SK-N-SH (cell line): ENCODE data around the gene CLEC4A. TPM values are rescaled to one million over a fixed set of nuclear protein-coding genes. Genes with fewer than 3 reads are reported as not detected.

Experiments used
- CTCF ChIA-PET: fragments of 300-600, 350-600 bp; formaldehyde crosslinking; extraction: SDS; loops from one replicate; lab custom pipeline; 2021; lab: Yijun Ruan, JAX
- POLR2A ChIA-PET: fragments of 350-600 bp; sonication (Branson Sonifier 250); formaldehyde crosslinking; extraction: SDS; loops from one replicate; lab custom pipeline; 2020; ENCODE audit warnings: antibody characterized with exemption, inconsistent platforms; lab: Yijun Ruan, JAX
- DNase-seq: peaks from one replicate; pipeline ENCODE4 v3.0.0; 2012
- H2AFZ ChIP-seq: fragments of 200-600 bp; sonication (generic); 2 replicates; pipeline ENCODE4 v1.8.1; 2016; ENCODE audit warnings: antibody characterized with exemption, mild to moderate bottlenecking, low read depth
- H3F3A ChIP-seq: fragments of 200-600 bp; sonication (generic); replicated peaks from 2 replicates; pipeline ENCODE3; 2016; ENCODE audit warnings: antibody characterized with exemption, mild to moderate bottlenecking; ENCODE audit not compliant: insufficient read depth
- H3K27ac ChIP-seq, 2 experiments: fragments of 200-500 bp in 1 of 2; fragments of 200-600 bp in 1 of 2; sonication (Bioruptor generic) in 1 of 2; sonication (generic), shearing (Covaris generic) in 1 of 2; 2 replicates each; pipeline versions ENCODE4 v1.5.1 to v1.6.1; 2014 to 2016; ENCODE audit warnings: low read depth in 2 of 2, inconsistent platforms in 1 of 2, low read length in 1 of 2, mild to moderate bottlenecking in 1 of 2, mixed read lengths in 1 of 2
- H3K27me3 ChIP-seq: fragments of 200-600 bp; sonication (generic), shearing (Covaris generic); 2 replicates; pipeline ENCODE4 v1.6.1; 2016; ENCODE audit warnings: mixed run types; ENCODE audit not compliant: insufficient read depth
- H3K36me3 ChIP-seq, 2 experiments: fragments of 200-500 bp in 1 of 2; fragments of 200-600 bp in 1 of 2; sonication (Bioruptor generic) in 1 of 2; sonication (generic) in 1 of 2; replicated peaks in 1 of 2; 2 replicates each; pipeline versions ENCODE3 to v1.5.1; 2014 to 2016; ENCODE audit warnings: low read length in 1 of 2, mild to moderate bottlenecking in 1 of 2; ENCODE audit not compliant: insufficient read depth in 2 of 2, control insufficient read depth in 1 of 2
- H3K4me1 ChIP-seq, 2 experiments: fragments of 200-500 bp in 1 of 2; fragments of 200-600 bp in 1 of 2; sonication (Bioruptor generic) in 1 of 2; sonication (generic), shearing (Covaris generic) in 1 of 2; 2 replicates each; pipeline versions ENCODE4 v1.5.1 to v1.6.1; 2014 to 2016; ENCODE audit warnings: low read depth in 1 of 2, low read length in 1 of 2, mixed run types in 1 of 2; ENCODE audit not compliant: insufficient read depth in 2 of 2, control insufficient read depth in 1 of 2
- H3K4me2 ChIP-seq: fragments of 200-600 bp; sonication (generic), shearing (Covaris generic); 2 replicates; pipeline ENCODE4 v1.6.1; 2017; ENCODE audit warnings: mixed run types
- H3K4me3 ChIP-seq, 2 experiments: fragments of 200-500 bp in 1 of 2; fragments of 200-600 bp in 1 of 2; sonication (Bioruptor generic) in 1 of 2; sonication (generic), shearing (Covaris generic) in 1 of 2; 2 replicates each; pipeline versions ENCODE4 v1.5.1 to v1.8.1; 2014 to 2016; ENCODE audit warnings: low read depth in 2 of 2, inconsistent platforms in 1 of 2, low read length in 1 of 2, mild to moderate bottlenecking in 1 of 2, mixed read lengths in 1 of 2, moderate library complexity in 1 of 2
- H3K79me2 ChIP-seq: fragments of 200-600 bp; sonication (generic); 2 replicates; pipeline ENCODE4 v1.8.1; 2017; ENCODE audit warnings: mild to moderate bottlenecking; ENCODE audit not compliant: insufficient read depth
- H3K9ac ChIP-seq: fragments of 200-600 bp; sonication (generic); 2 replicates; pipeline ENCODE4 v1.6.1; 2017; ENCODE audit warnings: mixed run types
- H3K9me2 ChIP-seq: fragments of 200-600 bp; sonication (generic); 2 replicates; pipeline ENCODE4 v1.6.1; 2017; ENCODE audit warnings: mixed run types
- H3K9me3 ChIP-seq: fragments of 200-600 bp; sonication (generic); 2 replicates; pipeline ENCODE4 v1.6.1; 2017; ENCODE audit warnings: mixed run types, mild to moderate bottlenecking, moderate library complexity
- H4K20me1 ChIP-seq: fragments of 200-600 bp; sonication (generic); 2 replicates; pipeline ENCODE4 v1.6.1; 2017; ENCODE audit warnings: mild to moderate bottlenecking, mixed run types; ENCODE audit not compliant: insufficient read depth
- CHD2 ChIP-seq: fragments of 150-350 bp; IDR thresholded peaks from 2 replicates; pipeline ENCODE4 v1.6.1; 2018; ENCODE audit warnings: low read length; ENCODE audit not compliant: partially characterized antibody
- FOSL2 ChIP-seq: IDR thresholded peaks from 2 replicates; pipeline ENCODE4 v1.4.0; 2012; ENCODE audit warnings: low read depth, mild to moderate bottlenecking, moderate library complexity, borderline replicate concordance
- FOXJ3 ChIP-seq: sonication (generic); formaldehyde crosslinking; IDR thresholded peaks from 2 replicates; pipeline ENCODE4 v1.5.1; 2020; ENCODE audit warnings: mild to moderate bottlenecking, missing genetic modification reagents
- GABPA ChIP-seq: IDR thresholded peaks from 2 replicates; pipeline ENCODE4 v1.4.0; 2012; ENCODE audit warnings: low read depth, mild to moderate bottlenecking
- GATA2 ChIP-seq: sonication (generic); formaldehyde crosslinking; IDR thresholded peaks from 2 replicates; pipeline ENCODE4 v1.5.0; 2020; ENCODE audit warnings: mild to moderate bottlenecking, missing genetic modification reagents
- JUND ChIP-seq: IDR thresholded peaks from 2 replicates; pipeline ENCODE4 v1.4.0; 2012
- MEF2A ChIP-seq: IDR thresholded peaks from 2 replicates; pipeline ENCODE4 v1.4.0; 2012; ENCODE audit warnings: low read depth, borderline replicate concordance
- MXI1 ChIP-seq: IDR thresholded peaks from 2 replicates; pipeline ENCODE4 v1.6.1; 2012; ENCODE audit warnings: mild to moderate bottlenecking, low read depth, low read length, improper control_type of control experiment
- NFIC ChIP-seq: IDR thresholded peaks from 2 replicates; pipeline ENCODE4 v1.4.0; 2012; ENCODE audit warnings: borderline replicate concordance
- POLR2AphosphoS5 ChIP-seq: IDR thresholded peaks from 2 replicates; pipeline ENCODE4 v1.6.1; 2012; ENCODE audit warnings: low read depth, low read length
- RAD21 ChIP-seq: IDR thresholded peaks from 2 replicates; pipeline ENCODE4 v1.6.1; 2012; ENCODE audit warnings: mild to moderate bottlenecking, low read length
- RCOR1 ChIP-seq: fragments of 150-350 bp; IDR thresholded peaks from 2 replicates; pipeline ENCODE4 v1.6.1; 2017; ENCODE audit warnings: antibody characterized with exemption, low read length
- RFX5 ChIP-seq: IDR thresholded peaks from 2 replicates; pipeline ENCODE4 v1.6.1; 2012; ENCODE audit warnings: mild to moderate bottlenecking, improper control_type of control experiment, low read length
- SMC3 ChIP-seq: IDR thresholded peaks from 2 replicates; pipeline ENCODE4 v1.6.1; 2012; ENCODE audit warnings: low read depth, low read length, improper control_type of control experiment
- TAF1 ChIP-seq: IDR thresholded peaks from 2 replicates; pipeline ENCODE4 v1.6.1; 2012; ENCODE audit warnings: low read depth, mild to moderate bottlenecking, low read length, moderate library complexity, borderline replicate concordance
- TEAD4 ChIP-seq: IDR thresholded peaks from 2 replicates; pipeline ENCODE4 v1.4.0; 2012; ENCODE audit warnings: mild to moderate bottlenecking, borderline replicate concordance; ENCODE audit not compliant: insufficient read depth
- USF2 ChIP-seq: fragments of 150-350 bp; IDR thresholded peaks from 2 replicates; pipeline ENCODE4 v1.6.1; 2017; ENCODE audit warnings: antibody characterized with exemption, low read length, low read depth, borderline replicate concordance
- YY1 ChIP-seq: IDR thresholded peaks from 2 replicates; pipeline ENCODE4 v1.4.0; 2012; ENCODE audit warnings: low read depth, mild to moderate bottlenecking
- WGBS: methylation state at CpG from one replicate; pipeline ENCODE4 v1.1.6; 2017; ENCODE audit warnings: low lambda C conversion rate; 5-methylcytosine and 5-hydroxymethylcytosine counted together
- polyA plus RNA-seq, 3 experiments: library from polyadenylated mRNA; depleted of rRNA; stranded (reverse); fragments of >200 nt; gene quantifications; 2 replicates each; pipeline ENCODE4 v1.2.3, GENCODE V29; 2012
- TF ChIP-seq, protein P1 (sequence below): fragments of 200-600 bp; sonication (generic); IDR thresholded peaks from 2 replicates; pipeline ENCODE4 v1.6.1; 2017; ENCODE audit warnings: antibody characterized with exemption, mild to moderate bottlenecking, moderate library complexity
- TF ChIP-seq, protein P2 (sequence below): IDR thresholded peaks from 2 replicates; pipeline ENCODE4 v1.6.1; 2012; ENCODE audit warnings: mild to moderate bottlenecking, low read depth, low read length, moderate library complexity

Gene CLEC4A
- polyA plus RNA-seq, 1 of the 3 experiments (the other 2 are of a cell fraction): 0.44 TPM

DNA sequence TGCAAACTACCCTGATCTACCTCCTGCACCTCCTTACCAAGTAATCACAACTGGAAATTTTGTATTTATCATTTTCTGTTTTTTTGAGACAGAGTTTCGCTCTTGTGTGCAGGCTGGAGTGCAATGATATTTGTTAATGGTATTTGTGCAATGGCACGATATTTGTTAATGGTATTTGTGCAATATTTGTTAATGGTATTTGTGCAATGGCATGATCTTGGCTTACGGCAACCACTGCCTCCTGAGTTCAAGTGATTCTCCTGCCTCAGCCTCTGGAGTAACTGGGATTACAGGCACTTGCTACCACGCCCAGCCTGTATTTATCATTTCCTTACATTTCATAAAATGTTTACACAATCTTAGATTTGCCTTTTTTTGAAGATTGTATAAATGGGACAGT is 47.1 kb upstream of the CLEC4A start:
- Histone ChIP-seq H3K27ac (no peak overlapping the region), H3K27me3 (no peaks in the 10 kb centered on the region), H3K4me2 (no peak overlapping the region), H3K9ac (no peak overlapping the region), H3K79me2 (peaks cover 1% of the 10 kb centered on the region; the same call in 1 of the 2 replicates), H4K20me1 (no peaks in the 10 kb centered on the region), H3K36me3 (no peaks in the 10 kb centered on the region), H3K4me3 (no peak overlapping the region), H3F3A (peaks cover 9% of the 10 kb centered on the region), H3K9me3 (no peaks in the 10 kb centered on the region), H3K9me2 (no peaks in the 10 kb centered on the region), H2AFZ (no peak overlapping the region), H3K4me1 (peaks cover 3 to 12% of the 10 kb centered on the region in 2 experiments; a peak in 3 of 4 replicates)
- no peak for TF ChIP-seq MEF2A
- TF ChIP-seq CHD2: no peak
- no peak for TF ChIP-seq GABPA
- no peak for TF ChIP-seq RFX5
- TF ChIP-seq FOSL2: no peak
- no peak for TF ChIP-seq MXI1
- TF ChIP-seq FOXJ3 (CRISPR knock-in tag): no peak
- no peak for TF ChIP-seq POLR2AphosphoS5
- no peak for TF ChIP-seq SMC3
- TF ChIP-seq RAD21: no peak
- TF ChIP-seq, protein P1, sequence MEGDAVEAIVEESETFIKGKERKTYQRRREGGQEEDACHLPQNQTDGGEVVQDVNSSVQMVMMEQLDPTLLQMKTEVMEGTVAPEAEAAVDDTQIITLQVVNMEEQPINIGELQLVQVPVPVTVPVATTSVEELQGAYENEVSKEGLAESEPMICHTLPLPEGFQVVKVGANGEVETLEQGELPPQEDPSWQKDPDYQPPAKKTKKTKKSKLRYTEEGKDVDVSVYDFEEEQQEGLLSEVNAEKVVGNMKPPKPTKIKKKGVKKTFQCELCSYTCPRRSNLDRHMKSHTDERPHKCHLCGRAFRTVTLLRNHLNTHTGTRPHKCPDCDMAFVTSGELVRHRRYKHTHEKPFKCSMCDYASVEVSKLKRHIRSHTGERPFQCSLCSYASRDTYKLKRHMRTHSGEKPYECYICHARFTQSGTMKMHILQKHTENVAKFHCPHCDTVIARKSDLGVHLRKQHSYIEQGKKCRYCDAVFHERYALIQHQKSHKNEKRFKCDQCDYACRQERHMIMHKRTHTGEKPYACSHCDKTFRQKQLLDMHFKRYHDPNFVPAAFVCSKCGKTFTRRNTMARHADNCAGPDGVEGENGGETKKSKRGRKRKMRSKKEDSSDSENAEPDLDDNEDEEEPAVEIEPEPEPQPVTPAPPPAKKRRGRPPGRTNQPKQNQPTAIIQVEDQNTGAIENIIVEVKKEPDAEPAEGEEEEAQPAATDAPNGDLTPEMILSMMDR: no peak
- CTCF ChIA-PET: interaction anchor here (1.1 kb wide), 1 partner anchor 121 kb away, joined by 3 read pairs; no protein-coding TSS in a partner anchor
- POLR2A ChIA-PET: no interaction called here
- 90% methylated on average over 4 of the region's 4 CpGs for WGBS
- no peak for DNase-seq

- Histone ChIP-seq H2AFZ (no peak overlapping the region), H3K79me2 (peaks cover 6% of the 10 kb centered on the region; the same call in 1 of the 2 replicates), H4K20me1 (no peaks in the 10 kb centered on the region), H3K9me2 (no peaks in the 10 kb centered on the region), H3K4me3 (no peak overlapping the region), H3K27ac (no peak overlapping the region), H3F3A (peaks cover 9% of the 10 kb centered on the region), H3K36me3 (no peaks in the 10 kb centered on the region), H3K4me1 (peaks cover 3 to 12% of the 10 kb centered on the region in 2 experiments; a peak in 3 of 4 replicates), H3K9me3 (no peaks in the 10 kb centered on the region), H3K27me3 (no peaks in the 10 kb centered on the region), H3K9ac (no peak overlapping the region), H3K4me2 (no peak overlapping the region)
- WGBS: 23% methylated on average over 4 of the region's 4 CpGs
- ChIA-PET POLR2A (no interaction called here), CTCF (interaction anchor here (1.1 to 5.5 kb wide), 5 partner anchors 11 to 121 kb away, joined by 3 to 89 read pairs (median 16); partner anchors contain the start of genes C3AR1 and FOXJ2)
- peak; percentile 17 for DNase-seq
- no peak for TF ChIP-seq RAD21
- no peak for TF ChIP-seq TAF1
- TF ChIP-seq, protein P2, sequence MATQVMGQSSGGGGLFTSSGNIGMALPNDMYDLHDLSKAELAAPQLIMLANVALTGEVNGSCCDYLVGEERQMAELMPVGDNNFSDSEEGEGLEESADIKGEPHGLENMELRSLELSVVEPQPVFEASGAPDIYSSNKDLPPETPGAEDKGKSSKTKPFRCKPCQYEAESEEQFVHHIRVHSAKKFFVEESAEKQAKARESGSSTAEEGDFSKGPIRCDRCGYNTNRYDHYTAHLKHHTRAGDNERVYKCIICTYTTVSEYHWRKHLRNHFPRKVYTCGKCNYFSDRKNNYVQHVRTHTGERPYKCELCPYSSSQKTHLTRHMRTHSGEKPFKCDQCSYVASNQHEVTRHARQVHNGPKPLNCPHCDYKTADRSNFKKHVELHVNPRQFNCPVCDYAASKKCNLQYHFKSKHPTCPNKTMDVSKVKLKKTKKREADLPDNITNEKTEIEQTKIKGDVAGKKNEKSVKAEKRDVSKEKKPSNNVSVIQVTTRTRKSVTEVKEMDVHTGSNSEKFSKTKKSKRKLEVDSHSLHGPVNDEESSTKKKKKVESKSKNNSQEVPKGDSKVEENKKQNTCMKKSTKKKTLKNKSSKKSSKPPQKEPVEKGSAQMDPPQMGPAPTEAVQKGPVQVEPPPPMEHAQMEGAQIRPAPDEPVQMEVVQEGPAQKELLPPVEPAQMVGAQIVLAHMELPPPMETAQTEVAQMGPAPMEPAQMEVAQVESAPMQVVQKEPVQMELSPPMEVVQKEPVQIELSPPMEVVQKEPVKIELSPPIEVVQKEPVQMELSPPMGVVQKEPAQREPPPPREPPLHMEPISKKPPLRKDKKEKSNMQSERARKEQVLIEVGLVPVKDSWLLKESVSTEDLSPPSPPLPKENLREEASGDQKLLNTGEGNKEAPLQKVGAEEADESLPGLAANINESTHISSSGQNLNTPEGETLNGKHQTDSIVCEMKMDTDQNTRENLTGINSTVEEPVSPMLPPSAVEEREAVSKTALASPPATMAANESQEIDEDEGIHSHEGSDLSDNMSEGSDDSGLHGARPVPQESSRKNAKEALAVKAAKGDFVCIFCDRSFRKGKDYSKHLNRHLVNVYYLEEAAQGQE: no peak
- TF ChIP-seq JUND: peak; percentile 58
- TF ChIP-seq YY1: no peak
- no peak for TF ChIP-seq NFIC
- TF ChIP-seq, protein P1: no peak
- no peak for TF ChIP-seq RCOR1
- no peak for TF ChIP-seq TEAD4
- no peak for TF ChIP-seq GATA2 (CRISPR knock-in tag)
- no peak for TF ChIP-seq USF2
These were observed 46.2 kb upstream of the CLEC4A start for GRCh38 chr12:8077207-8077606.
